ENCODE data around the gene KLHDC7B.
A peak's percentile ranks its signal among the peaks of the same experiment; 100 is the strongest.

KLHDC7B gene

DNA sequence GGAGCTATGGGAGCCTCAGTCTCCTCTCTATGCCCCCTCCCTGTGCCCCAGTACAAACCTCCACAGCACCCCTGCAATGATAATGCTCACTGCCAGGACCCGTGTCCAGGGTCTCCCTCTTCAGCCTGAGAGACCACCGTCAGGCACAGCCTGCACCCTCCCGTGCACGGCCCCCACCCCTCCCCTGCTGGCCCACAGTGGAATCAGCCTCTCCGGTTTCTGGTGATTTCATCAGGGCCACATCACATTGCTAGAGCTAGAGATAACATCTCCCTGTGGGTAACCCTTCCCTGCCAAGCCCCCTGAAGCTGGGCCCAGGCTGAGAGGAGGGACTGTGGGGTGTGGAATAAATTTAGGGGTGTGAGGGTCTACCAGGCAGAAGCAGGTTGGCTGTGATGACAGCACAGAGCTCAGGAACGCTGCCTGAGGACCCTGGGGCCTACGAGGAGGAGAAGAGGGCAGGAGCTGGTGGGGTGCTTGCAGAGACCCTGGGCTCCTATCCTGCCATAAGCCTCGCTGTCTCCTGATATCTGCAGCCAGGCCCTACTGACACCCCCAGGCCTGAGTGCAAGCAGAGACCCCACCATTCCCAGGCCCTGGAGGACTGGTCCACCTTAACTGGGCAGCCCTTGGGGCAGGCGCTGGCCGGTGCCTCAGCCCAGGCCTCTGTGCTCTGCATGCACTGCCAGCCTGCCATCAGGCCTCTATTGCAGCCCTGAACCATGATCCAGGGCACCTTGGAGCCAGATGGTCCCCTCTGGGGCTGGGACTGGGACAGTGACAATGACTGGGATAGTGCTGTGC lies at the start of gene KLHDC7B:
Gene KLHDC7B, plus strand, starts transcription at position 378 of the 804 bp plus-strand sequence. Its CDS starts 345 bp downstream, at position 723.
- FAIRE-seq = no peak
- DNase-seq (ENCODE audit: insufficient read length, low spot score) = no peak

GRCh38 chr22:50497093-50497492 lies 48.6 kb upstream of the KLHDC7B start:
- FAIRE-seq (no peak), DNase-seq (ENCODE audit: insufficient read length, low spot score) (no peak)

DNA sequence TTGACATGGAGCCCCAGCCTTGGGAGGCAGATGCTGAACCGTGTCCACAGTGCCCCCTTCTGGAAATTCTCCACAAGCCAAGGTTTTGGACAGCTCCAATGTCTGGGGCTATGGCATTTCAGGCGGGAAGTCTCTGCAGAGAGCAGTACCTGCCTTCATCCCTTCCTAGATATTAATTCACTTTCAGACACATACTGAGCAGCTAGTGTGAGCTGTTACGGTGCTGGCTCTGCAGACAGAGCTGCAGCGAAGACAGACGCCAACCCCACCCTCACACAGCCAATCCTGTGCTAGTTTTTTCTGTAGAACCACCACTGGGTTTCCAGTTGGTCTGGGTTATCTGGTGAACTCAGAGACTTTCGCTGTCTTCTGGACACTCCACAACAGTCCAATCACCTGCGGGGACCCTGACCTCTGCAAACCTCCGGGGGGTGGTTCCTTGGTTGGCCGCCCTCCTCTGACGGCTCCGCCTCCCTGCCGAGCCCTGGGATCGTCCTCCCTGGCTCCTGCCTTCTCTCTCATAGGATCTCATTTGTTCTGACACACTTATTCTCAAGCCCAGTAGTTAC lies 47.3 kb upstream of the KLHDC7B start:
- DNase-seq (ENCODE audit: insufficient read length, low spot score) (peak; percentile 70), FAIRE-seq (no peak)

- no peak for DNase-seq (ENCODE audit: insufficient read length, low spot score)
- FAIRE-seq = no peak
Observed at GRCh38 chr22:50500452-50500851, 45.2 kb upstream of the KLHDC7B start.

DNA sequence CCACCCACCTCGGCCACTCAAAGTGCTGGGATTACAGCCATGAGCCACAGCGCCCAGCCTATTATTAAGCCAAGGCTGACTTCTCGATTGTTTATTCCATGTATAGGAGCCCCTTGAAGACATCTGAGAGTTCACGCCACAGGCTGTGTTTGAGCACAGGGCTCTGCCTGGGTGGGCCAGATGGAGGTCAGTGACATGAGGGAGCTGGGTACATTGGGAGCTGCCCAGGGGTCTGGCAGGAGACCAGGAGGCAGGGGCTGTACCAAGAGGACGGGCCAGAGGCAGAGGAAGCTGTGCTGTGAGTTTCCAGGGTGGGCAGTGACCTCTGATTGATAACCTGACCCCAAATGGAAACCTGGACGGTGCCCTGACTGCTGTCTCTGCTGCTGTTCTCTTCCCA lies 43.6 kb upstream of the KLHDC7B start:
- DNase-seq (ENCODE audit: insufficient read length, low spot score) (no peak), FAIRE-seq (no peak)

- no peak for FAIRE-seq
Observed at GRCh38 chr22:50502628-50503474, 42.8 kb upstream of the KLHDC7B start.

DNA sequence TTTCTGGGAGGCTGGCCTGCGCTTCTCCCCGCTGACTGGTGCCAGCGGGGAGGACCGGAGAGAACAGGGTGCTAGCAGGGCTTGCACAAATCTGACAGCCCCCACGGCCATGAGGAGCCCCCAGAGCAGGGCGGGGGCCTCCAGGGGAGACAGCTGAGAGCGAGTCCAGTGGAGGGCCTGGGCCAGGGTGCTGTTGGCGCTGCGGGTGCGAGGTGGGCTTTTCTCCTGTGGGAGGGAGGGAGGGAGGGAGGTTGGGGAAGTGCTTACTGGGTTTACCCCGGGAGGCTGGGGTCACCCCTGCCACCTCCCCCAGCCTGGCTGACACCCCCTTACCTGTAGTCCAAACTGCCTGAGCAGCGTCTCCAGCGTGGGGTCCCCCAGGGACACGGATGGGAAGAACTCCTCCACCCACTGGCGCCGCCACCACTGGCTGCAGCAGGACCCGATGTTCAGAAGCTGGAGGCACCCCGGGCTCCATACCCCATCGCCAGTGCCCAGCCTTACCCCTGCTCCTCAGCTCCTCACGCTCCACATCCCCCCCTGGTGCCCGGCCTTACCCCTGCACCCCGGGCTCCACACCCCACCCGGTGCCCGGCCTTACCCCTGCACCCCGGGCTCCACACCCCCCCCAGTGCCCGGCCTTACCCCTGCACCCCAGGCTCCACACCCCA lies 42.1 kb upstream of the KLHDC7B start:
- FAIRE-seq (no peak), DNase-seq (ENCODE audit: insufficient read length, low spot score) (no peak)

More at GRCh38 chr22:50502628-50503474, 42.8 kb upstream of the KLHDC7B start:
- DNase-seq (ENCODE audit: insufficient read length, low spot score) = no peak

DNA sequence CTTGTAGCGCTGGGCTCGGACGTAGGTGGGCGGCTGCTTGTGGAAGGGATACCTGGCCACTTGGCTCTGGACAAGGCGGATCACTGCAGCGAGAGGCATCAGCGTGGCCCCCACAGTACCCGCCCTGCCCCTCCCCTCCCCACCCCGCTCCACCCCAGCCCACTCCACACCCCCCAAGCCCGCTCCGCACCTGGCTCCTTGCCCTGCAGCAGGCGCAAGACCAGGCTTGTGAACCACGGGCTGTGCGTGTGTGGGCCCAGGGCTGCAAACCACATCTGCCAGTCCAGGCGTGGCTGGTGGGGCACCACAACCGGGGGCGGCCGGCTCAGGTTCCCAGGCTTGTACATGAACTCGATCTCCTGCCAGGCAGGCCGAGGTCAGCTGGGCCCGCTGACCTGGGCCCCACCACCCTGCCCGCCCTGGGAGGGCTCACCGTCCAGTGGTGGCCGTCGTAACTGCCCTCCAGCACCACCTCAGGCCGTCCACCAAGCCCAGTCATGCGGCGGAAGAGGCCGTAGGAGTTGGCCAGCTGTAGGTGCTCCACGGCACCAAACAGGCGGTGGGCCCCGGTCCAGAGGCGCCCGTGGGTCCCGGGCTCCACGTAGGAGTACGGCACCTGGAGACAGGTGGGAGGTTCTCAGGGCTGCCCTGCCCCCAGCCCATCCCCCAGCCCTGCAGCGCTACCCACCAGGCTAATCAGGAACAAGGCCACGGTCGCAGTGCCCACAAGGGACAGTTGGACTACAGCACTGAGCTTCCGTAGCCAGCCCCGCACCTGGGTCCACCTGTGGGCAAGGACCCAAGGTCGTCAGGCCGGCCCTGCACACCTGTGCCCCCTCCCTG lies 41.1 kb upstream of the KLHDC7B start:
- no peak for FAIRE-seq
- DNase-seq (ENCODE audit: insufficient read length, low spot score) = no peak

DNA sequence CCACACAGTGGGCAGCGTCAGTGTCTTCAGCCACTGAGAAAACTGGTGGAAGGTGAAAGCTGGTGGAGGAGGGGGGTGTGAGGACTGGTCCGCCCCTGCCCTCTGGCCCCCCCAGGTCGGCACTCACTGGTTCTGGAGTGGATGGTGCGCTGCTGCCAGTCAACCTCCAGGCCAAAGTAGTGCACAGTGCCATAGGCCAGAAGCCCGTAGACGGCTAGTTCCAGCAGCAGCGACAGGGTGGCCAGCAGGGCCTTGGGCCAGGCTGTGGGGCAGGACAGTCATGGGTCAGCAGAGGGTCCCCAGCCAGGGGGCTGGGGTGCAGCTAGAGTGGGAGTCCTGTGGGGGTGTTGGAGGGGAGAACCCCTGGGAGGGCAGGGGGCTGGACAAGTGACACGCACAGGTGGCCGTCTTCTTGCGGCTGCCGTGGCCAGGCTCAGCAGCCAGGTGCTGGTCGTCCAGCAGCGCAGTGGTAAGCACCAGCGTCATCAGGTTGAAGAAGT lies 40.4 kb upstream of the KLHDC7B start:
- DNase-seq (ENCODE audit: insufficient read length, low spot score) (no peak), FAIRE-seq (no peak)

GRCh38 chr22:50505776-50506610 lies 39.7 kb upstream of the KLHDC7B start:
- FAIRE-seq = no peak

GRCh38 chr22:50506611-50507420 lies 38.9 kb upstream of the KLHDC7B start:
- no peak for DNase-seq (ENCODE audit: insufficient read length, low spot score)
- FAIRE-seq = peak; percentile 23

More at GRCh38 chr22:50505776-50506610, 39.7 kb upstream of the KLHDC7B start:
- no peak for DNase-seq (ENCODE audit: insufficient read length, low spot score)

DNA sequence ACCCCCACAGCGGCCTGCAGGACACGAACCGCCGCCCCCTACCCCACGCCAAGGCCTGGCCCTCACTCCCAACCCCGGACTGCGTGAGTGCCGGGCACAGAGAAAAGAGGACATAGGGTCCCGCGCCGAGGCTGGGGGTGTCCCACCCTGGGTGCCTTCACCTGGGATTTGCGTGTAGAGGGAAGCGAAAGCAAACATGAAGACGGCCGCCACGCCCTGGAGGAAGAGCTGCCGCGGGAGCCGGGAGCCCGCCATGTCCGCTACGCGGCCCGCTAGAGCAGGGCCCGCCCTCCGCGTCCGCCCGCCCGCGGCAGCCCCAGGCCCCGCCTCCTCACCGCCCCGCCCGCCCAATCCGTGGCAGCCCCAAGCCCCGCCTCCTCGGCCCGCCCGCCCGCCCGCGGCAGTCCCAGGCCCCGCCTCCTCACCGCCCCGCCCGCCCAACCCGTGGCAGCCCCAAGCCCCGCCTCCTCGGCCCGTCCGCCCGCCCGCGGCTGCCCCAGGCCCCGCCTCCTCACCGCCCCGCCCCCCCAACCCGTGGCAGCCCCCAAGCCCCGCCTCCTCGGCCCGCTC lies 38.2 kb upstream of the KLHDC7B start, which contains the start of gene LMF2:
Gene LMF2, minus strand, starts transcription at position 282 of the 570 bp plus-strand sequence. Its CDS starts 27 bp downstream, at position 255.
- DNase-seq (ENCODE audit: insufficient read length, low spot score) (peak; percentile 73), FAIRE-seq (no peak)

DNA sequence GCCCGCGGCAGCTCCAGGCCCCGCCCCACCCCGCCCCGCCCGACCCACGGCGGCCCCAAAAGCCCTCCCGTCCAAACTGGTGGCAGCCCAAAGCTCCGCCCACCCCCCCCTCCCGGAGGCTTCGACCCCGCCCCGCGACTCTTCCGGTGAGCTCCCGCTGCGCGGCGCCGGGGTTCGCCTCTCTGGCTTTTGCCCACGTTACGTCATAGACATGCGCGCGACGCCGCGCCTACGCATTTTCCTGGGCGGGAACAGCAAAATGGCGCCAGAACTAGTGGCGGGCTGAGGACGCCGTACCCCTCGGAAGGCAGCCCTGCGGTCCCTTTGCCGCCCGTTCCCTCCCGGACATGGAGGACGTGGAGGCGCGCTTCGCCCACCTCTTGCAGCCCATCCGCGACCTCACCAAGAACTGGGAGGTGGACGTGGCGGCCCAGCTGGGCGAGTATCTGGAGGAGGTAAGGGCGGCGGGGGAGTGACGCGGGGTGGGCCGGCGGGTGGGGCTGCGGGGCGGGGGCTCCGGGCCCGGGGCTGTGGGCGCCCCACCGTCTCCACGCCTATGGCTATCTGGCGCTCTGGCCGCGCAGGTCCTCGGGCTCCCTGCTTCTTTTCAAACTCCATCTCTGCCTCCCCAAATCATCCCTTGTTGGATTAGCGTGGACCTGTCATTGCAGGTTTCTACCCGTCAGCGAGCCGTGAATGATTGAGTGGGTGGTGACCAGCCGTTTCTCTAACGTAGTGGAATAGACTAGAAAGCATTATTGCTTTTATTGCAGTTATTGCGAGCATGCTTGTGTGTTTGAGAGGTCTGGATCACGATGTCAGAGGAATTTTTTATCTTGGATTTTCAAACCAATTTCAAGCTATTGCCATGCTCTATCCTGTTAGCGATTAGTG lies 37.5 kb upstream of the KLHDC7B start, which contains the start of gene NCAPH2:
Gene NCAPH2, plus strand, starts transcription at position 234 of the 894 bp plus-strand sequence. Its CDS starts 114 bp downstream, at position 348.
- FAIRE-seq = peak; percentile 77
- DNase-seq (ENCODE audit: insufficient read length, low spot score) = peak; percentile 91

GRCh38 chr22:50508897-50509296 lies 36.8 kb upstream of the KLHDC7B start:
- peak; percentile 9 for FAIRE-seq
- DNase-seq (ENCODE audit: insufficient read length, low spot score) = no peak

GRCh38 chr22:50513175-50513574 lies 32.5 kb upstream of the KLHDC7B start:
- DNase-seq (ENCODE audit: insufficient read length, low spot score) (no peak), FAIRE-seq (no peak)

- no peak for FAIRE-seq
- no peak for DNase-seq (ENCODE audit: insufficient read length, low spot score)
Observed at GRCh38 chr22:50516068-50516467, 29.6 kb upstream of the KLHDC7B start.
